H1 (cell line): ENCODE measurements around the gene NEK9. TPM values are rescaled to one million over a fixed set of nuclear protein-coding genes. Genes with fewer than 3 reads are reported as not detected.

Experiments used
- ATF2 ChIP-seq: IDR thresholded peaks from 2 replicates; pipeline ENCODE4 v1.6.1; 2012; ENCODE audit warnings: low read length, inconsistent platforms
- BACH1 ChIP-seq: IDR thresholded peaks from 2 replicates; pipeline ENCODE4 v1.6.1; 2012; ENCODE audit warnings: low read length, improper control_type of control experiment
- CEBPB ChIP-seq: IDR thresholded peaks from 2 replicates; pipeline ENCODE4 v1.6.1; 2012; ENCODE audit warnings: low read depth, low read length
- CHD1 ChIP-seq: IDR thresholded peaks from 2 replicates; pipeline ENCODE4 v1.6.1; 2012; ENCODE audit warnings: low read depth, low read length, improper control_type of control experiment
- FOSL1 ChIP-seq: IDR thresholded peaks from 2 replicates; pipeline ENCODE4 v1.6.1; 2011; ENCODE audit warnings: mild to moderate bottlenecking, low read depth, low read length, moderate library complexity; ENCODE audit not compliant: insufficient read depth
- HDAC6 ChIP-seq: IDR thresholded peaks from one replicate; pipeline ENCODE4 v1.7.1; 2012; ENCODE audit warnings: low read depth, mild to moderate bottlenecking, inconsistent platforms, low read length, moderate library complexity
- RBBP5 ChIP-seq: IDR thresholded peaks from 2 replicates; pipeline ENCODE4 v1.7.1; 2012; ENCODE audit warnings: low read depth, mild to moderate bottlenecking, inconsistent platforms, low read length, moderate library complexity, borderline replicate concordance
- SAP30 ChIP-seq: fragments of 300-600 bp; sonication (generic); IDR thresholded peaks from 2 replicates; pipeline ENCODE4 v1.7.1; 2012; ENCODE audit warnings: low read length, moderate library complexity, mild to moderate bottlenecking, inconsistent platforms; ENCODE audit not compliant: insufficient read depth, insufficient replicate concordance
- YY1 ChIP-seq: IDR thresholded peaks from 2 replicates; pipeline ENCODE4 v1.6.1; 2011; ENCODE audit warnings: low read depth, mild to moderate bottlenecking, low read length
- polyA plus RNA-seq, 7 experiments: library from polyadenylated mRNA; depleted of rRNA in 3 of 7; stranded (reverse) in 5 of 7; unstranded in 2 of 7; fragments of >200 nt in 5 of 7; fragments of 200-250 nt in 2 of 7; gene quantifications; 1 replicate in 5 of 7; 2 replicates in 1 of 7; 4 replicates in 1 of 7; pipeline versions ENCODE4 v1.2.1 to v1.2.3, GENCODE V29; 2011 to 2013; ENCODE audit warnings: missing spikeins in 2 of 7, mixed read lengths in 2 of 7
- total RNA-seq: library from RNA; stranded (reverse); fragmentation: NEBNext Ultra II Directional; extraction: Animal tissue kit (Norgen Biotek cat#: 25700); gene quantifications from 2 replicates; pipeline ENCODE4 v1.2.1, GENCODE V29; 2021
- TF ChIP-seq, protein P1 (sequence below): fragments of 300-600 bp; sonication (generic); IDR thresholded peaks from 2 replicates; pipeline ENCODE4 v1.7.1; 2012; ENCODE audit warnings: low read length, moderate library complexity, mild to moderate bottlenecking, inconsistent platforms; ENCODE audit not compliant: insufficient replicate concordance

NEK9 gene
- total and polyA plus RNA-seq, 2 of the 8 experiments (the other 6 are each of a cell fraction or from before 2014, with no cell fraction given), result 16.0 to 43.6 TPM

DNA sequence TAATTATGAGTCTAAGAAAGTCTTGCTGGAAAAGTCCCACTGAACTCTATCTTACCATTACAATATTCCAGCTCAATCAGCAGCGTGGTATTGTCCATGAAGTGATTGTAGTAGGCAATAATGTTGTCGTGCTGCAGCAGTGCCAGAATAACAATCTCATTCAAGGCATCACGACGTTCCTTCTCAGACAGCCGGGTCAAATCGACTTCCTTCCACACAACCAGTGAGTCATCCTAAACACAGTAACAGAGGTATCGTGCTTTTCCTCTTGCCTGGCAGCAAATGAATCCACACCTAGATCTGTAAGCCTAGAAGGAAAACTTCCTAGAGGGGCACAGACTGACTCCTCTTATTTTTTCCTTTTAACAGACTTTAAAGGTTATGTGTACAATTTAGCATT is 2.9 kb downstream of the NEK9 start (continued):
- TF ChIP-seq, protein P1, sequence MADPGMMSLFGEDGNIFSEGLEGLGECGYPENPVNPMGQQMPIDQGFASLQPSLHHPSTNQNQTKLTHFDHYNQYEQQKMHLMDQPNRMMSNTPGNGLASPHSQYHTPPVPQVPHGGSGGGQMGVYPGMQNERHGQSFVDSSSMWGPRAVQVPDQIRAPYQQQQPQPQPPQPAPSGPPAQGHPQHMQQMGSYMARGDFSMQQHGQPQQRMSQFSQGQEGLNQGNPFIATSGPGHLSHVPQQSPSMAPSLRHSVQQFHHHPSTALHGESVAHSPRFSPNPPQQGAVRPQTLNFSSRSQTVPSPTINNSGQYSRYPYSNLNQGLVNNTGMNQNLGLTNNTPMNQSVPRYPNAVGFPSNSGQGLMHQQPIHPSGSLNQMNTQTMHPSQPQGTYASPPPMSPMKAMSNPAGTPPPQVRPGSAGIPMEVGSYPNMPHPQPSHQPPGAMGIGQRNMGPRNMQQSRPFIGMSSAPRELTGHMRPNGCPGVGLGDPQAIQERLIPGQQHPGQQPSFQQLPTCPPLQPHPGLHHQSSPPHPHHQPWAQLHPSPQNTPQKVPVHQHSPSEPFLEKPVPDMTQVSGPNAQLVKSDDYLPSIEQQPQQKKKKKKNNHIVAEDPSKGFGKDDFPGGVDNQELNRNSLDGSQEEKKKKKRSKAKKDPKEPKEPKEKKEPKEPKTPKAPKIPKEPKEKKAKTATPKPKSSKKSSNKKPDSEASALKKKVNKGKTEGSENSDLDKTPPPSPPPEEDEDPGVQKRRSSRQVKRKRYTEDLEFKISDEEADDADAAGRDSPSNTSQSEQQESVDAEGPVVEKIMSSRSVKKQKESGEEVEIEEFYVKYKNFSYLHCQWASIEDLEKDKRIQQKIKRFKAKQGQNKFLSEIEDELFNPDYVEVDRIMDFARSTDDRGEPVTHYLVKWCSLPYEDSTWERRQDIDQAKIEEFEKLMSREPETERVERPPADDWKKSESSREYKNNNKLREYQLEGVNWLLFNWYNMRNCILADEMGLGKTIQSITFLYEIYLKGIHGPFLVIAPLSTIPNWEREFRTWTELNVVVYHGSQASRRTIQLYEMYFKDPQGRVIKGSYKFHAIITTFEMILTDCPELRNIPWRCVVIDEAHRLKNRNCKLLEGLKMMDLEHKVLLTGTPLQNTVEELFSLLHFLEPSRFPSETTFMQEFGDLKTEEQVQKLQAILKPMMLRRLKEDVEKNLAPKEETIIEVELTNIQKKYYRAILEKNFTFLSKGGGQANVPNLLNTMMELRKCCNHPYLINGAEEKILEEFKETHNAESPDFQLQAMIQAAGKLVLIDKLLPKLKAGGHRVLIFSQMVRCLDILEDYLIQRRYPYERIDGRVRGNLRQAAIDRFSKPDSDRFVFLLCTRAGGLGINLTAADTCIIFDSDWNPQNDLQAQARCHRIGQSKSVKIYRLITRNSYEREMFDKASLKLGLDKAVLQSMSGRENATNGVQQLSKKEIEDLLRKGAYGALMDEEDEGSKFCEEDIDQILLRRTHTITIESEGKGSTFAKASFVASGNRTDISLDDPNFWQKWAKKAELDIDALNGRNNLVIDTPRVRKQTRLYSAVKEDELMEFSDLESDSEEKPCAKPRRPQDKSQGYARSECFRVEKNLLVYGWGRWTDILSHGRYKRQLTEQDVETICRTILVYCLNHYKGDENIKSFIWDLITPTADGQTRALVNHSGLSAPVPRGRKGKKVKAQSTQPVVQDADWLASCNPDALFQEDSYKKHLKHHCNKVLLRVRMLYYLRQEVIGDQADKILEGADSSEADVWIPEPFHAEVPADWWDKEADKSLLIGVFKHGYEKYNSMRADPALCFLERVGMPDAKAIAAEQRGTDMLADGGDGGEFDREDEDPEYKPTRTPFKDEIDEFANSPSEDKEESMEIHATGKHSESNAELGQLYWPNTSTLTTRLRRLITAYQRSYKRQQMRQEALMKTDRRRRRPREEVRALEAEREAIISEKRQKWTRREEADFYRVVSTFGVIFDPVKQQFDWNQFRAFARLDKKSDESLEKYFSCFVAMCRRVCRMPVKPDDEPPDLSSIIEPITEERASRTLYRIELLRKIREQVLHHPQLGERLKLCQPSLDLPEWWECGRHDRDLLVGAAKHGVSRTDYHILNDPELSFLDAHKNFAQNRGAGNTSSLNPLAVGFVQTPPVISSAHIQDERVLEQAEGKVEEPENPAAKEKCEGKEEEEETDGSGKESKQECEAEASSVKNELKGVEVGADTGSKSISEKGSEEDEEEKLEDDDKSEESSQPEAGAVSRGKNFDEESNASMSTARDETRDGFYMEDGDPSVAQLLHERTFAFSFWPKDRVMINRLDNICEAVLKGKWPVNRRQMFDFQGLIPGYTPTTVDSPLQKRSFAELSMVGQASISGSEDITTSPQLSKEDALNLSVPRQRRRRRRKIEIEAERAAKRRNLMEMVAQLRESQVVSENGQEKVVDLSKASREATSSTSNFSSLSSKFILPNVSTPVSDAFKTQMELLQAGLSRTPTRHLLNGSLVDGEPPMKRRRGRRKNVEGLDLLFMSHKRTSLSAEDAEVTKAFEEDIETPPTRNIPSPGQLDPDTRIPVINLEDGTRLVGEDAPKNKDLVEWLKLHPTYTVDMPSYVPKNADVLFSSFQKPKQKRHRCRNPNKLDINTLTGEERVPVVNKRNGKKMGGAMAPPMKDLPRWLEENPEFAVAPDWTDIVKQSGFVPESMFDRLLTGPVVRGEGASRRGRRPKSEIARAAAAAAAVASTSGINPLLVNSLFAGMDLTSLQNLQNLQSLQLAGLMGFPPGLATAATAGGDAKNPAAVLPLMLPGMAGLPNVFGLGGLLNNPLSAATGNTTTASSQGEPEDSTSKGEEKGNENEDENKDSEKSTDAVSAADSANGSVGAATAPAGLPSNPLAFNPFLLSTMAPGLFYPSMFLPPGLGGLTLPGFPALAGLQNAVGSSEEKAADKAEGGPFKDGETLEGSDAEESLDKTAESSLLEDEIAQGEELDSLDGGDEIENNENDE, result no peak
- TF ChIP-seq SAP30 (no peak), BACH1 (no peak), ATF2 (no peak), RBBP5 (no peak), CEBPB (no peak), YY1 (no peak), FOSL1 (no peak), CHD1 (no peak), HDAC6 (no peak)
